ENCODE data around the gene GSS.
"Not testable (repeated sequence)": the region's sequence is repeated elsewhere in the genome, so short reads cannot be mapped to it uniquely, and the experiment has no call there.

DNA sequence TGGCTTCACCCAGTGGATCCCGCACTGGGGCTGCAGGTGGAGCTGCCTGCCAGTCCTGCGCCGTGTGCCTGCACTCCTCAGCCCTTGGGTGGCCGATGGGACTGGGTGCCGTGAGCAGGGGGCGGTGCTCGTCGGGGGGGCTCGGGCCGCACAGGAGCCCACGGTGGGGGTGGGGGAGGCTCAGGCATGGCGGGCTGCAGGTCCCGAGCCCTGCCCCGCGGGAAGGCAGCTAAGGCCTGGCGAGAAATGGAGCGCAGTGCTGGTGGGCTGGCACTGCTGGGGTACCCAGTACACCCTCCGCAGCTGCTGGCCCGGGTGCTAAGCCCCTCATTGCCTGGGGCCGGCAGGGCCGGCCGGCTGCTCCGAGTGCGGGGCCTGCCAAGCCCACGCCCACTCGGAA is 56.9 kb downstream of the GSS start:
- TF ChIP-seq, protein P1, sequence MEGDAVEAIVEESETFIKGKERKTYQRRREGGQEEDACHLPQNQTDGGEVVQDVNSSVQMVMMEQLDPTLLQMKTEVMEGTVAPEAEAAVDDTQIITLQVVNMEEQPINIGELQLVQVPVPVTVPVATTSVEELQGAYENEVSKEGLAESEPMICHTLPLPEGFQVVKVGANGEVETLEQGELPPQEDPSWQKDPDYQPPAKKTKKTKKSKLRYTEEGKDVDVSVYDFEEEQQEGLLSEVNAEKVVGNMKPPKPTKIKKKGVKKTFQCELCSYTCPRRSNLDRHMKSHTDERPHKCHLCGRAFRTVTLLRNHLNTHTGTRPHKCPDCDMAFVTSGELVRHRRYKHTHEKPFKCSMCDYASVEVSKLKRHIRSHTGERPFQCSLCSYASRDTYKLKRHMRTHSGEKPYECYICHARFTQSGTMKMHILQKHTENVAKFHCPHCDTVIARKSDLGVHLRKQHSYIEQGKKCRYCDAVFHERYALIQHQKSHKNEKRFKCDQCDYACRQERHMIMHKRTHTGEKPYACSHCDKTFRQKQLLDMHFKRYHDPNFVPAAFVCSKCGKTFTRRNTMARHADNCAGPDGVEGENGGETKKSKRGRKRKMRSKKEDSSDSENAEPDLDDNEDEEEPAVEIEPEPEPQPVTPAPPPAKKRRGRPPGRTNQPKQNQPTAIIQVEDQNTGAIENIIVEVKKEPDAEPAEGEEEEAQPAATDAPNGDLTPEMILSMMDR (conservative IDR thresholded peaks at IDR 0.05 in 1 of 2, IDR thresholded peaks at IDR 0.05 in 1 of 2; ENCODE audit: low read depth in 1 of 2, low read length in 2 of 2): not testable (repeated sequence)
- not testable (repeated sequence) for TF ChIP-seq EZH2 (IDR thresholded peaks at IDR 0.05; ENCODE audit: low read length, missing control alignments)
